K562 (cell line): ENCODE results near the gene STX2. TPM values are rescaled to one million over a fixed set of nuclear protein-coding genes. Genes with fewer than 3 reads are reported as not detected.

Experiments
- CBX2 ChIP-seq: fragments of 200-600 bp; sonication (generic); IDR thresholded peaks from one replicate; pipeline ENCODE4 v1.6.1; 2012; ENCODE audit warnings: mild to moderate bottlenecking, low read length, inconsistent platforms; ENCODE audit not compliant: insufficient read depth, poor library complexity, severe bottlenecking
- MXI1 ChIP-seq: IDR thresholded peaks from 2 replicates; pipeline ENCODE4 v1.6.1; 2011; ENCODE audit warnings: low read depth, mild to moderate bottlenecking, improper control_type of control experiment, low read length
- SMC3 ChIP-seq: conservative IDR thresholded peaks from 2 replicates; pipeline ENCODE4 v1.6.1; 2011; ENCODE audit warnings: low read depth, low read length, improper control_type of control experiment; ENCODE audit not compliant: insufficient read depth
- polyA plus RNA-seq, 8 experiments: library from polyadenylated mRNA; depleted of rRNA in 4 of 8; stranded (reverse) in 5 of 8; unstranded in 3 of 8; fragments of >200 nt; fragmentation: Nextera tagmentation in 2 of 8; fragmentation: Illumina TruSeq in 1 of 8; extraction: Ambion mirVana in 2 of 8; extraction: Trizol in 1 of 8; gene quantifications; 2 replicates each; pipeline versions ENCODE4 v1.2.1 to v1.2.3, GENCODE V29; 2011 to 2014; ENCODE audit warnings: inconsistent platforms in 1 of 8, missing spikeins in 1 of 8
- total RNA-seq, 7 experiments: library from RNA; depleted of rRNA in 6 of 7; stranded (reverse); fragments of >200 nt in 6 of 7; fragmentation: Illumina TruSeq in 2 of 7; extraction: Trizol in 2 of 7; gene quantifications; 2 replicates each; pipeline versions ENCODE4 v1.2.1 to v1.2.3, GENCODE V29; 2011 to 2021; ENCODE audit warnings: low replicate concordance in 1 of 7
- TF ChIP-seq, protein P1 (sequence below), 2 experiments: IDR thresholded peaks in 1 of 2; conservative IDR thresholded peaks in 1 of 2; 2 replicates each; pipeline ENCODE4 v1.6.1; 2016; ENCODE audit warnings: low read depth in 2 of 2, mild to moderate bottlenecking in 1 of 2, missing compliant biosample characterization in 1 of 2, missing genetic modification characterization in 1 of 2, moderate library complexity in 1 of 2
- TF ChIP-seq, protein P2 (sequence below): fragments of 450-650 bp; IDR thresholded peaks from 2 replicates; pipeline ENCODE4 v1.7.1; 2018; ENCODE audit warnings: mild to moderate bottlenecking, low read depth; ENCODE audit not compliant: partially characterized antibody
- TF ChIP-seq, protein P3 (sequence below): fragments of 250-450 bp; sonication (Bioruptor Pico); IDR thresholded peaks from 2 replicates; pipeline ENCODE4 v1.4.0; 2020; ENCODE audit warnings: mild to moderate bottlenecking, moderate library complexity

STX2 gene
- total and polyA plus RNA-seq, 9 of the 15 experiments (the other 6 are each of a cell fraction or from before 2014, with no cell fraction given), result 22.2 to 54.6 (median 30.8) TPM

DNA sequence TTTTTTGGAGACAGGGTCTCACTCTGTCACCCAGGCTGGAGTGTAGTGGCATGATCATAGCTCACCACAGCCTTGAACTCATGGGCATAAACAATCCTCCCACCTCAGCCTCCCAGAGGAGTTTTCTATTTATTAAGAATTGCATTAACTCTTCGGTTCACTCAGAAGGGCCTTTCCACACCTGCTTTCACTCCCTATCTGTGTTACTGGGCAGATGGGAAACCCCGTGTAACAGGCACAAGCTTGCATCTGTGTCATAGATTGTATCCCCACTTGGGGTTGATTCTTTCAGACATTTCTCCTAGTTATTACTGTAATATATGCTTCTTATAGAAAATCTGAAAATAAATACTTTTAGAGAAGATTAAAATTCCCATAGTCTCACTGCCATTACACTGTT lies 38.7 kb downstream of the STX2 start (continued):
- TF ChIP-seq, protein P1, sequence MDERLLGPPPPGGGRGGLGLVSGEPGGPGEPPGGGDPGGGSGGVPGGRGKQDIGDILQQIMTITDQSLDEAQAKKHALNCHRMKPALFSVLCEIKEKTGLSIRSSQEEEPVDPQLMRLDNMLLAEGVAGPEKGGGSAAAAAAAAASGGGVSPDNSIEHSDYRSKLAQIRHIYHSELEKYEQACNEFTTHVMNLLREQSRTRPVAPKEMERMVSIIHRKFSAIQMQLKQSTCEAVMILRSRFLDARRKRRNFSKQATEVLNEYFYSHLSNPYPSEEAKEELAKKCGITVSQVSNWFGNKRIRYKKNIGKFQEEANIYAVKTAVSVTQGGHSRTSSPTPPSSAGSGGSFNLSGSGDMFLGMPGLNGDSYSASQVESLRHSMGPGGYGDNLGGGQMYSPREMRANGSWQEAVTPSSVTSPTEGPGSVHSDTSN (CRISPR knock-in tag; IDR thresholded peaks at IDR 0.05; ENCODE audit: low read depth), result no peak
- TF ChIP-seq, protein P1 (tag; conservative IDR thresholded peaks at IDR 0.05; ENCODE audit: low read depth), result no peak
- TF ChIP-seq CBX2 (no peak), MXI1 (no peak), SMC3 (no peak)
- TF ChIP-seq, protein P2, sequence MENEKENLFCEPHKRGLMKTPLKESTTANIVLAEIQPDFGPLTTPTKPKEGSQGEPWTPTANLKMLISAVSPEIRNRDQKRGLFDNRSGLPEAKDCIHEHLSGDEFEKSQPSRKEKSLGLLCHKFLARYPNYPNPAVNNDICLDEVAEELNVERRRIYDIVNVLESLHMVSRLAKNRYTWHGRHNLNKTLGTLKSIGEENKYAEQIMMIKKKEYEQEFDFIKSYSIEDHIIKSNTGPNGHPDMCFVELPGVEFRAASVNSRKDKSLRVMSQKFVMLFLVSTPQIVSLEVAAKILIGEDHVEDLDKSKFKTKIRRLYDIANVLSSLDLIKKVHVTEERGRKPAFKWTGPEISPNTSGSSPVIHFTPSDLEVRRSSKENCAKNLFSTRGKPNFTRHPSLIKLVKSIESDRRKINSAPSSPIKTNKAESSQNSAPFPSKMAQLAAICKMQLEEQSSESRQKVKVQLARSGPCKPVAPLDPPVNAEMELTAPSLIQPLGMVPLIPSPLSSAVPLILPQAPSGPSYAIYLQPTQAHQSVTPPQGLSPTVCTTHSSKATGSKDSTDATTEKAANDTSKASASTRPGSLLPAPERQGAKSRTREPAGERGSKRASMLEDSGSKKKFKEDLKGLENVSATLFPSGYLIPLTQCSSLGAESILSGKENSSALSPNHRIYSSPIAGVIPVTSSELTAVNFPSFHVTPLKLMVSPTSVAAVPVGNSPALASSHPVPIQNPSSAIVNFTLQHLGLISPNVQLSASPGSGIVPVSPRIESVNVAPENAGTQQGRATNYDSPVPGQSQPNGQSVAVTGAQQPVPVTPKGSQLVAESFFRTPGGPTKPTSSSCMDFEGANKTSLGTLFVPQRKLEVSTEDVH, result no peak
- TF ChIP-seq, protein P3, sequence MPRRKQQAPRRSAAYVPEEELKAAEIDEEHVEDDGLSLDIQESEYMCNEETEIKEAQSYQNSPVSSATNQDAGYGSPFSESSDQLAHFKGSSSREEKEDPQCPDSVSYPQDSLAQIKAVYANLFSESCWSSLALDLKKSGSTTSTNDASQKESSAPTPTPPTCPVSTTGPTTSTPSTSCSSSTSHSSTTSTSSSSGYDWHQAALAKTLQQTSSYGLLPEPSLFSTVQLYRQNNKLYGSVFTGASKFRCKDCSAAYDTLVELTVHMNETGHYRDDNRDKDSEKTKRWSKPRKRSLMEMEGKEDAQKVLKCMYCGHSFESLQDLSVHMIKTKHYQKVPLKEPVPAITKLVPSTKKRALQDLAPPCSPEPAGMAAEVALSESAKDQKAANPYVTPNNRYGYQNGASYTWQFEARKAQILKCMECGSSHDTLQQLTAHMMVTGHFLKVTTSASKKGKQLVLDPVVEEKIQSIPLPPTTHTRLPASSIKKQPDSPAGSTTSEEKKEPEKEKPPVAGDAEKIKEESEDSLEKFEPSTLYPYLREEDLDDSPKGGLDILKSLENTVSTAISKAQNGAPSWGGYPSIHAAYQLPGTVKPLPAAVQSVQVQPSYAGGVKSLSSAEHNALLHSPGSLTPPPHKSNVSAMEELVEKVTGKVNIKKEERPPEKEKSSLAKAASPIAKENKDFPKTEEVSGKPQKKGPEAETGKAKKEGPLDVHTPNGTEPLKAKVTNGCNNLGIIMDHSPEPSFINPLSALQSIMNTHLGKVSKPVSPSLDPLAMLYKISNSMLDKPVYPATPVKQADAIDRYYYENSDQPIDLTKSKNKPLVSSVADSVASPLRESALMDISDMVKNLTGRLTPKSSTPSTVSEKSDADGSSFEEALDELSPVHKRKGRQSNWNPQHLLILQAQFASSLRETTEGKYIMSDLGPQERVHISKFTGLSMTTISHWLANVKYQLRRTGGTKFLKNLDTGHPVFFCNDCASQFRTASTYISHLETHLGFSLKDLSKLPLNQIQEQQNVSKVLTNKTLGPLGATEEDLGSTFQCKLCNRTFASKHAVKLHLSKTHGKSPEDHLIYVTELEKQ (CRISPR knock-in tag), result no peak
